Measurements from ENCODE around the gene CREB5. TPM values are rescaled to one million over a fixed set of nuclear protein-coding genes. Genes with fewer than 3 reads are reported as not detected.
A peak's percentile ranks its signal among the peaks of the same experiment; 100 is the strongest.

The CREB5 gene
- total and polyA plus RNA-seq, 2 of the 8 experiments (the other 6 are each of a cell fraction or from before 2014, with no cell fraction given): 2.4 to 2.7 TPM

- no peak overlapping the region for H3K18ac ChIP-seq (ENCODE audit: extremely low read depth, low read length)
- DNase-seq (ENCODE audit: low read depth in 1 of 2, low spot score in 2 of 2) (no peak), FAIRE-seq (no peak)
- no peaks in the 10 kb centered on the region for H3K79me2 ChIP-seq (ENCODE audit: control insufficient read depth in 1 of 2, insufficient read depth in 2 of 2, low read length in 2 of 2)
- H3K14ac ChIP-seq (ENCODE audit: insufficient read length): no peak overlapping the region
- no peak overlapping the region for H4K91ac ChIP-seq (replicated peaks; ENCODE audit: insufficient read length, low read length)
- H3K27me3 ChIP-seq (replicated peaks in 1 of 4; ENCODE audit: control insufficient read depth in 3 of 4, extremely low read depth in 1 of 4, insufficient read depth in 3 of 4, low read length in 3 of 4): no peaks in the 10 kb centered on the region
- no peak overlapping the region for H2BK120ac ChIP-seq (replicated peaks; ENCODE audit: low read depth, low read length)
- TF ChIP-seq TAF7 (optimal IDR thresholded peaks at IDR 0.05; ENCODE audit: borderline replicate concordance, low read depth, low read length) (no peak), FOSL1 (IDR thresholded peaks at IDR 0.05; ENCODE audit: insufficient read depth, low read depth, low read length) (no peak), TEAD4 (IDR thresholded peaks at IDR 0.05; ENCODE audit: low read depth, low read length) (no peak), JUN (IDR thresholded peaks at IDR 0.05; ENCODE audit: low read depth, low read length) (no peak), TAF1 (IDR thresholded peaks at IDR 0.05; ENCODE audit: low read depth, low read length) (no peak), BRCA1 (IDR thresholded peaks at IDR 0.05; ENCODE audit: low read depth, low read length) (no peak), NANOG (IDR thresholded peaks at IDR 0.05; ENCODE audit: insufficient read depth, low read depth, low read length, poor library complexity, severe bottlenecking) (no peak), CBX8 (IDR thresholded peaks at IDR 0.05; ENCODE audit: borderline replicate concordance, low read depth, low read length) (no peak), EP300 (IDR thresholded peaks at IDR 0.05; ENCODE audit: borderline replicate concordance in 1 of 2, low read depth in 2 of 2, low read length in 2 of 2) (no peak), SP1 (IDR thresholded peaks at IDR 0.05; ENCODE audit: low read depth, low read length) (no peak), KDM5A (IDR thresholded peaks at IDR 0.05; ENCODE audit: low read length) (no peak), RFX5 (IDR thresholded peaks at IDR 0.05; ENCODE audit: borderline replicate concordance, low read depth, low read length) (no peak), USF2 (IDR thresholded peaks at IDR 0.05; ENCODE audit: low read length) (no peak), ASH2L (IDR thresholded peaks at IDR 0.05; ENCODE audit: low read length) (no peak)
- peak overlapping the region; percentile 62; the same call in 1 of the 2 replicates for H2AFZ ChIP-seq (ENCODE audit: low read length)
- ChIA-PET POLR2A (ENCODE audit: partially characterized antibody) (no interaction called here), CTCF (ENCODE audit: partially characterized antibody) (interaction anchor here (0.7 to 1.1 kb wide), 3 partner anchors 19 to 86 kb away, joined by 3 read pairs; no protein-coding TSS in a partner anchor)
- H2AK5ac ChIP-seq (ENCODE audit: low read depth, low read length): no peak overlapping the region
- no peaks in the 10 kb centered on the region for H4K20me1 ChIP-seq (replicated peaks in 1 of 2; ENCODE audit: control insufficient read depth in 1 of 2, insufficient read depth in 2 of 2, low read length in 2 of 2)
- H2BK5ac ChIP-seq (ENCODE audit: low read depth, low read length): no peak overlapping the region
- H2BK15ac ChIP-seq (ENCODE audit: low read length): no peak overlapping the region
- no peak overlapping the region for H3K9ac ChIP-seq (replicated peaks in 1 of 4; ENCODE audit: extremely low read depth in 1 of 4, low read depth in 3 of 4, low read length in 3 of 4)
- WGBS, 2 experiments (ENCODE audit: extremely low coverage in 1 of 2, insufficient coverage in 1 of 2, insufficient read length in 1 of 2, insufficient replicate concordance in 2 of 2, low coverage in 1 of 2, low lambda C conversion rate in 2 of 2, missing lambda C conversion rate in 1 of 2): 78% methylated on average over 3 of the region's 3 CpGs; no CpG with 5 or more reads in 1 of the 2 experiments
- no peak overlapping the region for H3K56ac ChIP-seq (replicated peaks; ENCODE audit: insufficient read length, low read depth, low read length)
- H3K27ac ChIP-seq (ENCODE audit: low read depth, low read length): no peak overlapping the region
- peaks cover 0 to 9% of the 10 kb centered on the region in 2 experiments; a peak in 2 of 4 replicates for H3K9me3 ChIP-seq (ENCODE audit: insufficient read depth in 2 of 2, low read depth in 1 of 2, low read length in 1 of 2)
- H3K4me1 ChIP-seq (replicated peaks in 1 of 4; ENCODE audit: control insufficient read depth in 3 of 4, insufficient read depth in 4 of 4, low read length in 3 of 4): no peaks in the 10 kb centered on the region
- H3K4ac ChIP-seq (replicated peaks; ENCODE audit: insufficient read length, low read depth, low read length): no peak overlapping the region
- H3K23ac ChIP-seq (ENCODE audit: insufficient read length): no peak overlapping the region
- no peaks in the 10 kb centered on the region for H3K36me3 ChIP-seq (ENCODE audit: control insufficient read depth in 2 of 4, insufficient read depth in 4 of 4, low read length in 3 of 4)
- no peak overlapping the region for H4K8ac ChIP-seq (ENCODE audit: extremely low read depth, insufficient read depth, low read length)
- no peak overlapping the region for H2BK20ac ChIP-seq (ENCODE audit: low read length)
- H3K4me2 ChIP-seq (ENCODE audit: insufficient read depth in 1 of 2, low read depth in 2 of 2, low read length in 2 of 2): no peak overlapping the region
- no peak overlapping the region for H3K4me3 ChIP-seq (ENCODE audit: extremely low read depth in 1 of 4, insufficient read depth in 2 of 4, low read depth in 3 of 4, low read length in 4 of 4)
- no peaks in the 10 kb centered on the region for H3K79me1 ChIP-seq (ENCODE audit: low read depth, low read length)
- no peaks in the 10 kb centered on the region; the same call in 1 of the 2 replicates for H3K23me2 ChIP-seq (ENCODE audit: low read depth, low read length)
- H4K5ac ChIP-seq (ENCODE audit: insufficient read length, low read depth, low read length): no peak overlapping the region
- H2BK12ac ChIP-seq (ENCODE audit: low read depth, low read length): no peak overlapping the region
Observed at GRCh38 chr7:28836716-28837115, 424.4 kb downstream of the CREB5 start.
